ENCODE measurements around the gene SF3B2. TPM values are rescaled to one million over a fixed set of nuclear protein-coding genes. Genes with fewer than 3 reads are reported as not detected.
A peak's percentile ranks its signal among the peaks of the same experiment; 100 is the strongest.

SF3B2 gene
- total and polyA plus RNA-seq, 2 donors (not counting 3 experiments of a cell fraction or from before 2014, with no cell fraction given), result 99.4 to 196 TPM

- H3K79me2 ChIP-seq (ENCODE audit: control insufficient read depth, insufficient read depth, low read length), result peaks cover 29% of the 10 kb centered on the region
- peak overlapping the region; percentile 70 to 91 (median 86) for H3K4me3 ChIP-seq (replicated peaks in 1 of 3; ENCODE audit: insufficient read depth in 1 of 3, low read depth in 1 of 3, low read length in 3 of 3)
- no peaks in the 10 kb centered on the region for H3K9me1 ChIP-seq (replicated peaks; ENCODE audit: control insufficient read depth, extremely low read depth, insufficient read depth, low read length)
- dilution Hi-C loops (cut with MboI; ENCODE audit: extremely low pct_ligation_motif_present, low sequenced_read_pairs) (no loop called here), intact Hi-C loops (cut with micrococcal nuclease) (loop anchor here (5.0 kb wide), 1 partner anchor 42 kb away; no protein-coding TSS in a partner anchor)
- H3K9me3 ChIP-seq (replicated peaks; ENCODE audit: control insufficient read depth, insufficient read depth, low read length), result no peaks in the 10 kb centered on the region
- peaks cover 2% of the 10 kb centered on the region for H4K20me1 ChIP-seq (replicated peaks; ENCODE audit: control insufficient read depth, extremely low read depth, insufficient read depth, low read length)
- no TSS peak for BruUV-seq (replicated peaks)
- H3K4me2 ChIP-seq (ENCODE audit: insufficient read depth, low read length), result peak overlapping the region; percentile 97
- peak overlapping the region; percentile 36 for H3K27ac ChIP-seq (ENCODE audit: insufficient read depth, low read depth, low read length)
- H2AFZ ChIP-seq (ENCODE audit: low read depth, low read length), result peak overlapping the region; percentile 34
- no peak for TF ChIP-seq CTCF (IDR thresholded peaks at IDR 0.05; ENCODE audit: extremely low read depth in 1 of 2, insufficient read depth in 1 of 2, low read depth in 1 of 2, low read length in 2 of 2)
- no peak for TF ChIP-seq EZH2 (IDR thresholded peaks at IDR 0.05; ENCODE audit: borderline replicate concordance, low read depth, low read length, severe bottlenecking)
- CTCF ChIA-PET, result interaction anchor here (0.5 to 5.6 kb wide), 7 partner anchors 11 to 152 kb away, joined by 3 to 85 read pairs (median 5); no protein-coding TSS in a partner anchor
- H3K27me3 ChIP-seq (ENCODE audit: control insufficient read depth in 2 of 2, insufficient read depth in 2 of 2, low read length in 2 of 2), result no peaks in the 10 kb centered on the region
- POLR2A ChIA-PET, result no interaction called here
- FAIRE-seq (peak; percentile 66), DNase-seq (ENCODE audit: low read depth, low spot score) (peak; percentile 52)
- H3K9ac ChIP-seq (replicated peaks; ENCODE audit: extremely low read depth, insufficient read depth, low read length), result peak overlapping the region; percentile 59
- H3K4me1 ChIP-seq (ENCODE audit: control insufficient read depth, extremely low read depth, insufficient read depth, low read length), result peaks cover 21% of the 10 kb centered on the region
- peaks cover 20 to 24% of the 10 kb centered on the region in 2 experiments for H3K36me3 ChIP-seq (ENCODE audit: control insufficient read depth in 2 of 2, extremely low read depth in 1 of 2, insufficient read depth in 2 of 2, low read length in 2 of 2)
Observed at GRCh38 chr11:66070604-66071380, 18.6 kb downstream of the SF3B2 start.

GRCh38 chr11:66071381-66071801 lies 19.2 kb downstream of the SF3B2 start:
- ChIA-PET POLR2A (interaction anchor here (0.8 kb wide), 1 partner anchor 65 kb away, joined by 4 read pairs; no protein-coding TSS in a partner anchor), CTCF (interaction anchor here (1.2 to 5.6 kb wide), 3 partner anchors 55 to 151 kb away, joined by 3 to 85 read pairs (median 5); no protein-coding TSS in a partner anchor)
- H3K36me3 ChIP-seq (ENCODE audit: control insufficient read depth in 2 of 2, extremely low read depth in 1 of 2, insufficient read depth in 2 of 2, low read length in 2 of 2), result peaks cover 18 to 23% of the 10 kb centered on the region in 2 experiments
- TF ChIP-seq POLR2A (IDR thresholded peaks at IDR 0.05; ENCODE audit: low read depth, low read length), result no peak
- no peak for TF ChIP-seq MYC (IDR thresholded peaks at IDR 0.05; ENCODE audit: low read depth, low read length)
- no peak for TF ChIP-seq CTCF (IDR thresholded peaks at IDR 0.05; ENCODE audit: extremely low read depth in 1 of 2, insufficient read depth in 1 of 2, low read depth in 1 of 2, low read length in 2 of 2)
- TF ChIP-seq MAX (IDR thresholded peaks at IDR 0.05; ENCODE audit: insufficient read depth, insufficient read length), result no peak
- TF ChIP-seq JUN (IDR thresholded peaks at IDR 0.05; ENCODE audit: borderline replicate concordance, insufficient read depth, insufficient read length, low read depth), result no peak
- TF ChIP-seq EZH2 (IDR thresholded peaks at IDR 0.05; ENCODE audit: borderline replicate concordance, low read depth, low read length, severe bottlenecking), result no peak
- TF ChIP-seq GATA2 (IDR thresholded peaks at IDR 0.05; ENCODE audit: insufficient read depth, insufficient read length, low read depth, low read length), result no peak
- TF ChIP-seq FOS (IDR thresholded peaks at IDR 0.05; ENCODE audit: borderline replicate concordance, insufficient read depth, low read length), result no peak
- TF ChIP-seq POLR2AphosphoS5 (IDR thresholded peaks at IDR 0.05; ENCODE audit: insufficient read depth, low read depth, low read length), result no peak
- H3K27me3 ChIP-seq (ENCODE audit: control insufficient read depth in 2 of 2, insufficient read depth in 2 of 2, low read length in 2 of 2), result no peaks in the 10 kb centered on the region
- peak overlapping the region; percentile 59 for H3K9ac ChIP-seq (replicated peaks; ENCODE audit: extremely low read depth, insufficient read depth, low read length)
- TSS peak; percentile 18 for BruUV-seq (replicated peaks)
- peaks cover 32% of the 10 kb centered on the region for H3K79me2 ChIP-seq (ENCODE audit: control insufficient read depth, insufficient read depth, low read length)
- H3K4me2 ChIP-seq (ENCODE audit: insufficient read depth, low read length), result peak overlapping the region; percentile 97
- no peaks in the 10 kb centered on the region for H3K9me1 ChIP-seq (replicated peaks; ENCODE audit: control insufficient read depth, extremely low read depth, insufficient read depth, low read length)
- no peaks in the 10 kb centered on the region for H3K9me3 ChIP-seq (replicated peaks; ENCODE audit: control insufficient read depth, insufficient read depth, low read length)
- FAIRE-seq, result peak; percentile 42
- intact Hi-C loops (cut with micrococcal nuclease), result loop anchor here (5.0 kb wide), 1 partner anchor 41 kb away; no protein-coding TSS in a partner anchor
- DNase-seq (ENCODE audit: low read depth, low spot score), result no peak
- dilution Hi-C loops (cut with MboI; ENCODE audit: extremely low pct_ligation_motif_present, low sequenced_read_pairs), result no loop called here
- H3K4me1 ChIP-seq (ENCODE audit: control insufficient read depth, extremely low read depth, insufficient read depth, low read length), result peaks cover 21% of the 10 kb centered on the region
- H3K4me3 ChIP-seq (replicated peaks in 1 of 3; ENCODE audit: insufficient read depth in 1 of 3, low read depth in 1 of 3, low read length in 3 of 3), result peak overlapping the region; percentile 70 to 91 (median 86)
- H4K20me1 ChIP-seq (replicated peaks; ENCODE audit: control insufficient read depth, extremely low read depth, insufficient read depth, low read length), result peaks cover 2% of the 10 kb centered on the region
- peak overlapping the region; percentile 34 for H2AFZ ChIP-seq (ENCODE audit: low read depth, low read length)
- H3K27ac ChIP-seq (ENCODE audit: insufficient read depth, low read depth, low read length), result peak overlapping the region; percentile 36

Data from endothelial cell of umbilical vein (primary cell).